Right lobe of liver (tissue), 4 donors: ENCODE data around the gene ATP6V1F.

ENCODE experiments used
- POLR2A ChIP-seq: fragments of 450-650 bp; IDR thresholded peaks from one replicate; pipeline ENCODE4 v1.6.1; 2017; ENCODE audit warnings: antibody characterized with exemption, mild to moderate bottlenecking
- TF ChIP-seq, protein P1 (sequence below), 4 donors: fragments of 200-600 bp in 3 of 4; fragments of 450-650 bp in 1 of 4; IDR thresholded peaks; one replicate each; pipeline versions ENCODE4 v1.5.1 to v1.8.0; 2016 to 2022; ENCODE audit warnings: antibody characterized with exemption in 4 of 4, mild to moderate bottlenecking in 2 of 4
- donor health status: DM: no; HTN: no; CAD: no.
- donor health status: DM: no; HTN: no; CAD: no.
- donor health status: DM: no; HTN: yes; CAD: no.

DNA sequence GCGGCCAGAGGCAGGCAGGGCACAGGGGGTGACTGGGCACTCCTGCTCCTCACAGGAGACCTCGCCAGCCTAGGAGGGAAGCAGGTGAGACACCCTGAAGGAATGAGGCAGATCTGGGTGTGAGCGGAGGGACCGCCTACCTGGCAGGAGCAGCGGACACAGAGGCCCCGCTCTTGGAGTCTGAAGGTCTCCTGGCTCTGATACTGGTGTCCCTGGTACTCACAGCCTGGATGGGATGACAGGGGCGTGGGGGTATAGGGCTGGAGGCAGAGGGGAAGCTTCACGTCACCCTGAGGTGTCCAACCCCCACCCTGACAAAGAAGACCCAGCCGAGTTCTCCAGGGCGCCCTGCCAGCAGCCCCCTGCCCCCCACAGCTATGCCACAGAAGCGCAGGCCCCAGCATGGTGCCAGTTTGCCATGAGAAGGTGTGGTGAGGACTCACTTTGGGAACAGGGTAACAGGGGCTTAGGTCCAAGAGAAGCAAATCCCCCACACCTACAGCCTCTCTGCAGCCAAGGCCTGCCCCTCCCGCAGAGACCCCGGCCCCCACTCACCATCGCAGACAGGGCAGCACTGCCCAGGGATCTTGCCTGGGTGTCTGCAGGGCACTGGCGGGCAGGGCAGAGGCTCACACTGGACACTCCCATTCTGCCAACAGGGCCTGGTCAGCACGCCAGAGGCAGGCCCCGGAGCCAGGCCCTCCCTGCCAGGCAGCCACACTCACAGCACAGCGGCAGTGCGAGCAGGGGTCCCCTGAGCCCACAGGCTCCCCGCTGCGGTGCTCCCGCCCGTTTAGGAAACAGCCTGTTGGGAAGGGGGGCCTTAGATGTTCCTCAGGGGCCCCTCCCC lies 30.8 kb downstream of the ATP6V1F start:
- TF ChIP-seq, protein P1, sequence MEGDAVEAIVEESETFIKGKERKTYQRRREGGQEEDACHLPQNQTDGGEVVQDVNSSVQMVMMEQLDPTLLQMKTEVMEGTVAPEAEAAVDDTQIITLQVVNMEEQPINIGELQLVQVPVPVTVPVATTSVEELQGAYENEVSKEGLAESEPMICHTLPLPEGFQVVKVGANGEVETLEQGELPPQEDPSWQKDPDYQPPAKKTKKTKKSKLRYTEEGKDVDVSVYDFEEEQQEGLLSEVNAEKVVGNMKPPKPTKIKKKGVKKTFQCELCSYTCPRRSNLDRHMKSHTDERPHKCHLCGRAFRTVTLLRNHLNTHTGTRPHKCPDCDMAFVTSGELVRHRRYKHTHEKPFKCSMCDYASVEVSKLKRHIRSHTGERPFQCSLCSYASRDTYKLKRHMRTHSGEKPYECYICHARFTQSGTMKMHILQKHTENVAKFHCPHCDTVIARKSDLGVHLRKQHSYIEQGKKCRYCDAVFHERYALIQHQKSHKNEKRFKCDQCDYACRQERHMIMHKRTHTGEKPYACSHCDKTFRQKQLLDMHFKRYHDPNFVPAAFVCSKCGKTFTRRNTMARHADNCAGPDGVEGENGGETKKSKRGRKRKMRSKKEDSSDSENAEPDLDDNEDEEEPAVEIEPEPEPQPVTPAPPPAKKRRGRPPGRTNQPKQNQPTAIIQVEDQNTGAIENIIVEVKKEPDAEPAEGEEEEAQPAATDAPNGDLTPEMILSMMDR (IDR thresholded peaks at IDR 0.05), result no peak
- no peak for TF ChIP-seq POLR2A
